ENCODE measurements around the gene RUNDC1. TPM values are rescaled to one million over a fixed set of nuclear protein-coding genes. Genes with fewer than 3 reads are reported as not detected.

The RUNDC1 gene
- total RNA-seq, 1 experiment from 2014 or later = 14.2 TPM

DNA sequence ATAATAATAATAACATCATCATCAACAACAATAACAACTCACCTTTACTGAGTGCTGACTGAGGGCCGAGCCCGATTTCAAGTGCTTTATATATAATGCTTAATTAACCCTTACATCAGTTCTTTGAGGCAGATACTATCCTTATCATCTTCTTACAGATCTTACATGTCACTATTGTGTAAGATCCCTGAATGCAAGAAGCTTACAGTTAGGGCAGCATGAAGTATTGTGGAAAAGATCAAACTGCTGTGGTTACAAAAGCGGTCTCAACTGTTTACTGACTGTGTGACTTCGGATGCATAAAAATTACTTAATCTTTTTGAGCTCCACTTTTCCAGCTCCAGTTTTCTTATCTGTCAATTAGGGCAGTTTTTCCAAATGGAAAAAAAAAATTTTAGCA is 38.6 kb downstream of the RUNDC1 start:
- TF ChIP-seq SMAD3 (CRISPR knock-in tag; IDR thresholded peaks at IDR 0.05; ENCODE audit: borderline replicate concordance) (no peak), E2F5 (CRISPR knock-in tag; IDR thresholded peaks at IDR 0.05) (no peak), ZMAT4 (CRISPR knock-in tag; IDR thresholded peaks at IDR 0.05) (no peak), ZNF671 (CRISPR knock-in tag; IDR thresholded peaks at IDR 0.05) (no peak), NR3C1 (CRISPR knock-in tag; conservative IDR thresholded peaks at IDR 0.05; ENCODE audit: low read depth) (no peak), CBFB (CRISPR knock-in tag; IDR thresholded peaks at IDR 0.05; ENCODE audit: low read depth) (no peak)
- TF ChIP-seq, protein P1, sequence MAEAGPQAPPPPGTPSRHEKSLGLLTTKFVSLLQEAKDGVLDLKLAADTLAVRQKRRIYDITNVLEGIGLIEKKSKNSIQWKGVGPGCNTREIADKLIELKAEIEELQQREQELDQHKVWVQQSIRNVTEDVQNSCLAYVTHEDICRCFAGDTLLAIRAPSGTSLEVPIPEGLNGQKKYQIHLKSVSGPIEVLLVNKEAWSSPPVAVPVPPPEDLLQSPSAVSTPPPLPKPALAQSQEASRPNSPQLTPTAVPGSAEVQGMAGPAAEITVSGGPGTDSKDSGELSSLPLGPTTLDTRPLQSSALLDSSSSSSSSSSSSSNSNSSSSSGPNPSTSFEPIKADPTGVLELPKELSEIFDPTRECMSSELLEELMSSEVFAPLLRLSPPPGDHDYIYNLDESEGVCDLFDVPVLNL (CRISPR knock-in tag; IDR thresholded peaks at IDR 0.05; ENCODE audit: borderline replicate concordance, low read depth) = no peak
- TF ChIP-seq, protein P2, sequence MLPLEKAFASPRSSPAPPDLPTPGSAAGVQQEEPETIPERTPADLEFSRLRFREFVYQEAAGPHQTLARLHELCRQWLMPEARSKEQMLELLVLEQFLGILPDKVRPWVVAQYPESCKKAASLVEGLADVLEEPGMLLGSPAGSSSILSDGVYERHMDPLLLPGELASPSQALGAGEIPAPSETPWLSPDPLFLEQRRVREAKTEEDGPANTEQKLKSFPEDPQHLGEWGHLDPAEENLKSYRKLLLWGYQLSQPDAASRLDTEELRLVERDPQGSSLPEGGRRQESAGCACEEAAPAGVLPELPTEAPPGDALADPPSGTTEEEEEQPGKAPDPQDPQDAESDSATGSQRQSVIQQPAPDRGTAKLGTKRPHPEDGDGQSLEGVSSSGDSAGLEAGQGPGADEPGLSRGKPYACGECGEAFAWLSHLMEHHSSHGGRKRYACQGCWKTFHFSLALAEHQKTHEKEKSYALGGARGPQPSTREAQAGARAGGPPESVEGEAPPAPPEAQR (CRISPR knock-in tag; IDR thresholded peaks at IDR 0.05) = no peak
- TF ChIP-seq, protein P3, sequence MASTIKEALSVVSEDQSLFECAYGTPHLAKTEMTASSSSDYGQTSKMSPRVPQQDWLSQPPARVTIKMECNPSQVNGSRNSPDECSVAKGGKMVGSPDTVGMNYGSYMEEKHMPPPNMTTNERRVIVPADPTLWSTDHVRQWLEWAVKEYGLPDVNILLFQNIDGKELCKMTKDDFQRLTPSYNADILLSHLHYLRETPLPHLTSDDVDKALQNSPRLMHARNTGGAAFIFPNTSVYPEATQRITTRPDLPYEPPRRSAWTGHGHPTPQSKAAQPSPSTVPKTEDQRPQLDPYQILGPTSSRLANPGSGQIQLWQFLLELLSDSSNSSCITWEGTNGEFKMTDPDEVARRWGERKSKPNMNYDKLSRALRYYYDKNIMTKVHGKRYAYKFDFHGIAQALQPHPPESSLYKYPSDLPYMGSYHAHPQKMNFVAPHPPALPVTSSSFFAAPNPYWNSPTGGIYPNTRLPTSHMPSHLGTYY (CRISPR knock-in tag; IDR thresholded peaks at IDR 0.05) = no peak
- H3K27ac Mint-ChIP-seq = no peak overlapping the region
- H3K4me1 Mint-ChIP-seq = peaks cover 37% of the 10 kb centered on the region
- H3K9me3 Mint-ChIP-seq = no peaks in the 10 kb centered on the region
- POLR2A ChIA-PET = no interaction called here
- H3K4me3 Mint-ChIP-seq = no peak overlapping the region
- CTCF ChIA-PET = interaction anchor here (1.0 to 1.6 kb wide), 2 partner anchors 21 kb away, joined by 5 to 6 read pairs; partner anchors contain the start of gene RPL27
- H3K36me3 Mint-ChIP-seq = peaks cover 25% of the 10 kb centered on the region
- DNase-seq (ENCODE audit: low spot score) (no peak), ATAC-seq (no peak)
- no peaks in the 10 kb centered on the region for H3K27me3 Mint-ChIP-seq (ENCODE audit: low read depth)

GRCh38 chr17:43019418-43019817 is 39.1 kb downstream of the RUNDC1 start:
- DNase-seq (ENCODE audit: low spot score) (no peak), ATAC-seq (no peak)
- TF ChIP-seq MXD4 (CRISPR knock-in tag; IDR thresholded peaks at IDR 0.05; ENCODE audit: borderline replicate concordance) (no peak), CREB1 (CRISPR knock-in tag; IDR thresholded peaks at IDR 0.05) (no peak), ETV6 (CRISPR knock-in tag; IDR thresholded peaks at IDR 0.05) (no peak)
- Mint-ChIP-seq H3K27me3 (ENCODE audit: low read depth) (no peaks in the 10 kb centered on the region), H3K27ac (0 out of 2 replicates have a peak overlapping the region, but pooled peaks have one; percentile 8), H3K4me1 (peaks cover 33% of the 10 kb centered on the region), H3K9me3 (no peaks in the 10 kb centered on the region), H3K36me3 (peaks cover 25% of the 10 kb centered on the region), H3K4me3 (peak overlapping the region; percentile 94)
- ChIA-PET POLR2A (no interaction called here), CTCF (interaction anchor here (1.0 kb wide), 1 partner anchor 21 kb away, joined by 5 read pairs; the partner anchor contains the start of gene RPL27)

DNA sequence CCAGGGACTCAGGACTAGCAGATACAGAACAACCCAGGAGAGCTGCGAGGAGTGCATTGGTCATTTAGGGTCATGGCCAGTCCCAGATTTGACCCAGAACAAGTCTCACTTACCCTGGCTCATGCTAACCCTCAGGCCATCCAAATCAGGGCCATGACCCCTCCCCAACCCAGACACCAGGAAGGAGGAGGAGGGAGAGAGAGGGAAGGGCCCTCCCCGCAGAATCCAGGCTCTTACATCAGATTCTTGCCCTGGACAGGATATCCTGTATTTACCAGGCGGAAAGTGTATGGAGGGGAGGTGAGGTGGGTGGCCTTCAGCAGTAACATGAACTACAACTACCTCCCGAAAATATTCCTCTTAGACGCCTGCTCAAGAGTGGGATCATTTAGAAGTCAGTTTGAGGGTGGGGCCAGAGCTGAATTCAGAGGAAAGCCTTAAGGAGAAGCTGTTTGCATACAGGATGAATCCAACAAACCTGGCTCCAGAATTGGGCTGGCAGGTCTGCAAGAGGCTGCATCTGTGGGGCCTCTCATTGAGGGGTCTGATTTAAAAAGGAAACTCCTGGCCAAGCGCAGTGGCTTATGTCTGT is 39.8 kb downstream of the RUNDC1 start:
- H3K27me3 Mint-ChIP-seq (ENCODE audit: low read depth) = no peaks in the 10 kb centered on the region
- DNase-seq (ENCODE audit: low spot score) = no peak
- H3K4me1 Mint-ChIP-seq = peaks cover 26% of the 10 kb centered on the region
- POLR2A ChIA-PET = interaction anchor here (0.7 to 1.1 kb wide), 2 partner anchors 12 to 337 kb away, joined by 3 read pairs; no protein-coding TSS in a partner anchor
- CTCF ChIA-PET = interaction anchor here (1.0 to 1.6 kb wide), 2 partner anchors 22 to 192 kb away, joined by 5 to 6 read pairs; partner anchors contain the start of genes RPL27 and TMEM106A
- no peak for ATAC-seq
- 0 out of 2 replicates have a peak overlapping the region, but pooled peaks have one; percentile 35 for H3K27ac Mint-ChIP-seq
- TF ChIP-seq GABPB1 (CRISPR knock-in tag; IDR thresholded peaks at IDR 0.05) (peak; percentile 85), FOXK1 (CRISPR knock-in tag; IDR thresholded peaks at IDR 0.05) (no peak), HMGA2 (CRISPR knock-in tag; IDR thresholded peaks at IDR 0.05) (no peak)
- H3K36me3 Mint-ChIP-seq = peaks cover 20% of the 10 kb centered on the region
- H3K4me3 Mint-ChIP-seq = peak overlapping the region; percentile 94
- H3K9me3 Mint-ChIP-seq = no peaks in the 10 kb centered on the region
